ENCODE results near the gene TRIP4. TPM values are rescaled to one million over a fixed set of nuclear protein-coding genes. Genes with fewer than 3 reads are reported as not detected.

The TRIP4 gene
- total and polyA plus RNA-seq, 9 of the 15 experiments (the other 6 are each of a cell fraction or from before 2014, with no cell fraction given), result 7.6 to 23.3 (median 16.7) TPM

- TF ChIP-seq MEIS2 (IDR thresholded peaks at IDR 0.05; ENCODE audit: partially characterized antibody) (no peak), ZNF780A (CRISPR knock-in tag; IDR thresholded peaks at IDR 0.05) (no peak), ETV6 (IDR thresholded peaks at IDR 0.05; ENCODE audit: borderline replicate concordance in 1 of 2, low read depth in 2 of 2, low read length in 1 of 2) (no peak), ETV6 (CRISPR knock-in tag; IDR thresholded peaks at IDR 0.05; ENCODE audit: borderline replicate concordance) (peak; percentile 47; the same call in 1 of the 2 replicates), ZNF740 (CRISPR knock-in tag; IDR thresholded peaks at IDR 0.05) (peak; percentile 6; the same call in 1 of the 2 replicates), ZNF740 (tag; IDR thresholded peaks at IDR 0.05) (no peak; a peak in 1 of 4 replicates), RBM14 (IDR thresholded peaks at IDR 0.05; ENCODE audit: borderline replicate concordance, insufficient read depth, low read depth, low read length) (no peak), SRSF3 (IDR thresholded peaks at IDR 0.05; ENCODE audit: insufficient read depth, low read length) (no peak), CREM (IDR thresholded peaks at IDR 0.05; ENCODE audit: low read depth) (peak; percentile 77), SIX5 (IDR thresholded peaks at IDR 0.05; ENCODE audit: borderline replicate concordance in 1 of 2, insufficient read depth in 1 of 2, low read depth in 1 of 2, low read length in 2 of 2) (no peak), XRCC5 (IDR thresholded peaks at IDR 0.05; ENCODE audit: low read depth, low read length) (peak; percentile 100), CTCFL (IDR thresholded peaks at IDR 0.05; ENCODE audit: borderline replicate concordance, insufficient read depth, low read depth, low read length, poor library complexity, severe bottlenecking) (no peak), NCOA2 (IDR thresholded peaks at IDR 0.05; ENCODE audit: partially characterized antibody in 2 of 2) (no peak), RBM25 (IDR thresholded peaks at IDR 0.05; ENCODE audit: low read depth, low read length, severe bottlenecking) (peak; percentile 22), HBP1 (CRISPR knock-in tag; IDR thresholded peaks at IDR 0.05) (no peak), XRCC4 (IDR thresholded peaks at IDR 0.05; ENCODE audit: extremely low read depth, insufficient read depth, insufficient read length) (no peak), UBTF (IDR thresholded peaks at IDR 0.05; ENCODE audit: borderline replicate concordance in 1 of 2, low read depth in 2 of 2, low read length in 2 of 2) (peak; percentile 78 to 80; a peak in 3 of 4 replicates), TAL1 (IDR thresholded peaks at IDR 0.05) (no peak), CCNT2 (IDR thresholded peaks at IDR 0.05; ENCODE audit: borderline replicate concordance, extremely low read depth, insufficient read length, low read depth, low read length) (peak; percentile 82), KAT2B (IDR thresholded peaks at IDR 0.05; ENCODE audit: low read depth, low read length) (no peak), NBN (IDR thresholded peaks at IDR 0.05; ENCODE audit: low read depth) (peak; percentile 94)
These were observed 72.6 kb downstream of the TRIP4 start, which contains the start of gene ZNF609 (continued) for GRCh38 chr15:64460206-64460723.

Data from K562 (cell line).